H9 (cell line): Measurements from ENCODE around the gene ENPP1. TPM values are rescaled to one million over a fixed set of nuclear protein-coding genes. Genes with fewer than 3 reads are reported as not detected.

ENCODE experiments used
- DNase-seq: peaks from one replicate; pipeline ENCODE4 v3.0.0-alpha.2; 2017
- H2AFZ ChIP-seq: one replicate; pipeline ENCODE4 v1.6.1; 2013; ENCODE audit warnings: mild to moderate bottlenecking, low read length, control low read depth, moderate library complexity
- H2AK5ac ChIP-seq: 2 replicates; pipeline ENCODE4 v1.6.1; 2013; ENCODE audit warnings: low read length, control low read depth, mixed read lengths; ENCODE audit not compliant: insufficient read length
- H2BK120ac ChIP-seq: one replicate; pipeline ENCODE4 v1.6.1; 2013; ENCODE audit warnings: low read depth, mild to moderate bottlenecking, low read length, control low read depth, inconsistent platforms; ENCODE audit not compliant: poor library complexity, severe bottlenecking
- H2BK12ac ChIP-seq: 2 replicates; pipeline ENCODE4 v1.6.1; 2013; ENCODE audit warnings: low read length, control low read depth, mixed read lengths, low read depth; ENCODE audit not compliant: insufficient read length
- H2BK15ac ChIP-seq: 2 replicates; pipeline ENCODE4 v1.6.1; 2013; ENCODE audit warnings: low read depth, low read length, control low read depth
- H2BK20ac ChIP-seq: one replicate; pipeline ENCODE4 v1.6.1; 2013; ENCODE audit warnings: low read depth, mild to moderate bottlenecking, low read length, control low read depth, inconsistent platforms; ENCODE audit not compliant: poor library complexity, severe bottlenecking
- H2BK5ac ChIP-seq: 2 replicates; pipeline ENCODE4 v1.6.1; 2013; ENCODE audit warnings: low read length, control low read depth, mixed read lengths; ENCODE audit not compliant: insufficient read length
- H3K14ac ChIP-seq: 2 replicates; pipeline ENCODE4 v1.6.1; 2013; ENCODE audit warnings: low read length, control low read depth; ENCODE audit not compliant: insufficient read depth
- H3K18ac ChIP-seq: 2 replicates; pipeline ENCODE4 v1.6.1; 2013; ENCODE audit warnings: low read depth, mild to moderate bottlenecking, mixed read lengths, low read length, control low read depth; ENCODE audit not compliant: insufficient read length
- H3K23ac ChIP-seq: 2 replicates; pipeline ENCODE4 v1.6.1; 2013; ENCODE audit warnings: low read length, control low read depth, mixed read lengths, low read depth; ENCODE audit not compliant: insufficient read length
- H3K23me2 ChIP-seq: 2 replicates; pipeline ENCODE4 v1.6.1; 2013; ENCODE audit warnings: low read depth, mild to moderate bottlenecking, mixed read lengths, low read length, control low read depth; ENCODE audit not compliant: insufficient read length, poor library complexity, severe bottlenecking
- H3K27ac ChIP-seq: 2 replicates; pipeline ENCODE4 v1.5.1; 2013; ENCODE audit warnings: low read length, control low read depth, mixed read lengths, low read depth; ENCODE audit not compliant: insufficient read length
- H3K27me3 ChIP-seq: 2 replicates; pipeline ENCODE4 v1.6.1; 2013; ENCODE audit warnings: low read length, control low read depth, inconsistent platforms; ENCODE audit not compliant: insufficient read depth
- H3K4ac ChIP-seq: 2 replicates; pipeline ENCODE4 v1.6.1; 2013; ENCODE audit warnings: low read depth, mild to moderate bottlenecking, control low read depth, inconsistent platforms, low read length, moderate library complexity
- H3K4me1 ChIP-seq: 2 replicates; pipeline ENCODE4 v1.6.1; 2013; ENCODE audit warnings: low read length, control low read depth, inconsistent platforms; ENCODE audit not compliant: insufficient read depth
- H3K4me2 ChIP-seq: 2 replicates; pipeline ENCODE4 v1.6.1; 2013; ENCODE audit warnings: low read length, control low read depth, mixed read lengths; ENCODE audit not compliant: insufficient read length, insufficient read depth
- H3K56ac ChIP-seq: 2 replicates; pipeline ENCODE4 v1.6.1; 2013; ENCODE audit warnings: low read depth, mild to moderate bottlenecking, mixed read lengths, low read length, control low read depth; ENCODE audit not compliant: insufficient read length
- H3K79me1 ChIP-seq: 2 replicates; pipeline ENCODE4 v1.6.1; 2013; ENCODE audit warnings: low read depth, mild to moderate bottlenecking, moderate library complexity, low read length, control low read depth, inconsistent platforms; ENCODE audit not compliant: insufficient read depth, poor library complexity, severe bottlenecking
- H3K79me2 ChIP-seq: 2 replicates; pipeline ENCODE4 v1.6.1; 2013; ENCODE audit warnings: low read length, control low read depth, inconsistent platforms; ENCODE audit not compliant: insufficient read depth
- H3K9ac ChIP-seq: 2 replicates; pipeline ENCODE4 v1.6.1; 2013; ENCODE audit warnings: low read length, control low read depth, mixed read lengths; ENCODE audit not compliant: insufficient read length; ENCODE audit errors: extremely low read depth
- H3K9me3 ChIP-seq: one replicate; pipeline ENCODE4 v1.6.1; 2013; ENCODE audit warnings: low read depth, low read length, inconsistent platforms; ENCODE audit not compliant: control insufficient read depth
- H3T11ph ChIP-seq: one replicate; pipeline ENCODE4 v1.6.1; 2013; ENCODE audit warnings: mild to moderate bottlenecking, low read length, control low read depth, inconsistent platforms
- H4K20me1 ChIP-seq: one replicate; pipeline ENCODE4 v1.6.1; 2013; ENCODE audit not compliant: control insufficient read depth, insufficient read length, insufficient read depth
- H4K5ac ChIP-seq: 2 replicates; pipeline ENCODE4 v1.6.1; 2013; ENCODE audit warnings: low read depth, mild to moderate bottlenecking, mixed read lengths, low read length, control low read depth; ENCODE audit not compliant: insufficient read length
- H4K8ac ChIP-seq: replicated peaks from 2 replicates; pipeline ENCODE4 v1.6.1; 2013; ENCODE audit warnings: low read length, control low read depth, mixed read lengths, low read depth; ENCODE audit not compliant: insufficient read length
- H4K91ac ChIP-seq: 2 replicates; pipeline ENCODE4 v1.6.1; 2013; ENCODE audit warnings: low read depth, mild to moderate bottlenecking, moderate library complexity, mixed read lengths, low read length, control low read depth; ENCODE audit not compliant: insufficient read length
- H3K27ac Mint-ChIP-seq, 3 experiments: 2 replicates in 2 of 3; 3 replicates in 1 of 3; pipeline ENCODE4 v1.8.0; 2020 to 2021; ENCODE audit warnings: mixed read lengths in 3 of 3, mild to moderate bottlenecking in 1 of 3, moderate library complexity in 1 of 3
- H3K27me3 Mint-ChIP-seq: 2 replicates; pipeline ENCODE4 v1.8.0; 2021; ENCODE audit warnings: low read depth, mild to moderate bottlenecking, moderate library complexity, mixed read lengths
- H3K36me3 Mint-ChIP-seq, 3 experiments: 2 replicates in 2 of 3; 3 replicates in 1 of 3; pipeline ENCODE4 v1.8.0; 2020 to 2021; ENCODE audit warnings: low read depth in 3 of 3, mixed read lengths in 3 of 3; ENCODE audit not compliant: insufficient read depth in 1 of 3
- H3K4me1 Mint-ChIP-seq, 2 experiments: 2 replicates each; pipeline ENCODE4 v1.8.0; 2020; ENCODE audit warnings: mixed read lengths in 2 of 2
- H3K4me3 Mint-ChIP-seq, 2 experiments: 2 replicates in 1 of 2; 3 replicates in 1 of 2; pipeline ENCODE4 v1.8.0; 2020 to 2021; ENCODE audit warnings: mild to moderate bottlenecking in 2 of 2, mixed read lengths in 2 of 2, moderate library complexity in 1 of 2
- H3K9me3 Mint-ChIP-seq, 2 experiments: 2 replicates in 1 of 2; 3 replicates in 1 of 2; pipeline ENCODE4 v1.8.0; 2020; ENCODE audit warnings: mild to moderate bottlenecking in 2 of 2, mixed read lengths in 2 of 2, moderate library complexity in 1 of 2
- CTCF ChIP-seq: fragments of 200-600 bp; sonication (generic); conservative IDR thresholded peaks from 3 replicates; pipeline ENCODE4 v1.8.0; 2021; ENCODE audit warnings: antibody characterized with exemption, mild to moderate bottlenecking
- WGBS: extraction: QIAGEN DNeasy Blood & Tissue Kit; methylation state at CpG from one replicate; pipeline ENCODE4 v1.1.7; 2013; ENCODE audit warnings: missing lambda C conversion rate, low lambda C conversion rate, mixed read lengths; ENCODE audit not compliant: insufficient read length; ENCODE audit errors: extremely low coverage; 5-methylcytosine and 5-hydroxymethylcytosine counted together
- total RNA-seq: library from RNA; stranded (reverse); gene quantifications from 2 replicates; pipeline ENCODE4 v1.2.1, GENCODE V29; 2021

Gene ENPP1
- total RNA-seq, 1 experiment from 2014 or later, result 22.5 TPM

- Histone ChIP-seq H2AK5ac (no peak overlapping the region), H3K4ac (no peak overlapping the region), H2BK120ac (no peak overlapping the region), H2BK12ac (no peak overlapping the region), H3K23me2 (no peaks in the 10 kb centered on the region), H3K27ac (no peak overlapping the region), H3K9ac (no peak overlapping the region), H4K5ac (no peak overlapping the region), H3K4me1 (no peaks in the 10 kb centered on the region; the same call in 1 of the 2 replicates), H3K27me3 (no peaks in the 10 kb centered on the region), H4K91ac (no peak overlapping the region), H3K4me2 (no peak overlapping the region), H2BK20ac (no peak overlapping the region), H3K56ac (no peak overlapping the region), H3K9me3 (no peaks in the 10 kb centered on the region), H3K23ac (no peak overlapping the region), H3K18ac (no peak overlapping the region), H3K14ac (no peak overlapping the region), H4K20me1 (no peaks in the 10 kb centered on the region), H2BK15ac (no peak overlapping the region), H2BK5ac (no peak overlapping the region), H3K79me1 (peaks cover 5% of the 10 kb centered on the region), H3K79me2 (no peaks in the 10 kb centered on the region), H4K8ac (no peak overlapping the region), H3T11ph (no peak overlapping the region), H2AFZ (no peak overlapping the region)
- no peak for DNase-seq
- no peak overlapping the region for H3K4me3 Mint-ChIP-seq
- WGBS, result no CpG with 5 or more reads among the region's 5 CpGs
- H3K9me3 Mint-ChIP-seq, result no peaks in the 10 kb centered on the region
- H3K27ac Mint-ChIP-seq, result peak overlapping the region in 2 of 3 experiments; percentile 52 to 55; a peak in 1 of 7 replicates
- no peak for TF ChIP-seq CTCF
- no peaks in the 10 kb centered on the region for H3K27me3 Mint-ChIP-seq
- peaks cover 17 to 29% of the 10 kb centered on the region in 2 experiments for H3K4me1 Mint-ChIP-seq
- H3K36me3 Mint-ChIP-seq, result peaks cover 0 to 1% (median 0%) of the 10 kb centered on the region in 3 experiments; a peak in 1 of 7 replicates
Observed at GRCh38 chr6:131840936-131841583, 33.2 kb downstream of the ENPP1 start.
